Measurements from ENCODE around the gene CYB5R3.

CYB5R3 gene

GRCh38 chr22:42645938-42646568, 3.1 kb downstream of the CYB5R3 start:
- no peak overlapping the region for H3K27ac ChIP-seq (ENCODE audit: insufficient read depth, low read length, poor library complexity, severe bottlenecking)
- DNase-seq, result no peak
- H3K9me3 ChIP-seq (ENCODE audit: control insufficient read depth, low read length), result no peaks in the 10 kb centered on the region
- H3K4me3 ChIP-seq (ENCODE audit: insufficient read depth, low read depth, low read length, poor library complexity, severe bottlenecking), result no peak overlapping the region
- no peaks in the 10 kb centered on the region for H3K36me3 ChIP-seq (ENCODE audit: control insufficient read depth, insufficient read depth, low read length)
- H3K4me1 ChIP-seq (ENCODE audit: control insufficient read depth, insufficient read depth, low read length, poor library complexity, severe bottlenecking), result peaks cover 20% of the 10 kb centered on the region
- no peaks in the 10 kb centered on the region for H3K27me3 ChIP-seq (replicated peaks; ENCODE audit: control insufficient read depth, insufficient read depth, low read length, poor library complexity, severe bottlenecking)

GRCh38 chr22:42645341-42645937, 3.8 kb downstream of the CYB5R3 start:
- no peak for DNase-seq
- no peak overlapping the region for H3K27ac ChIP-seq (ENCODE audit: insufficient read depth, low read length, poor library complexity, severe bottlenecking)
- no peak overlapping the region for H3K4me3 ChIP-seq (ENCODE audit: insufficient read depth, low read depth, low read length, poor library complexity, severe bottlenecking)
- no peaks in the 10 kb centered on the region for H3K36me3 ChIP-seq (ENCODE audit: control insufficient read depth, insufficient read depth, low read length)
- H3K4me1 ChIP-seq (ENCODE audit: control insufficient read depth, insufficient read depth, low read length, poor library complexity, severe bottlenecking), result peaks cover 20% of the 10 kb centered on the region
- no peaks in the 10 kb centered on the region for H3K27me3 ChIP-seq (replicated peaks; ENCODE audit: control insufficient read depth, insufficient read depth, low read length, poor library complexity, severe bottlenecking)
- no peaks in the 10 kb centered on the region for H3K9me3 ChIP-seq (ENCODE audit: control insufficient read depth, low read length)

- Histone ChIP-seq H3K27ac (ENCODE audit: insufficient read depth, low read length, poor library complexity, severe bottlenecking) (no peak overlapping the region), H3K4me1 (ENCODE audit: control insufficient read depth, insufficient read depth, low read length, poor library complexity, severe bottlenecking) (peaks cover 20% of the 10 kb centered on the region), H3K27me3 (replicated peaks; ENCODE audit: control insufficient read depth, insufficient read depth, low read length, poor library complexity, severe bottlenecking) (no peaks in the 10 kb centered on the region), H3K9me3 (ENCODE audit: control insufficient read depth, low read length) (no peaks in the 10 kb centered on the region), H3K36me3 (ENCODE audit: control insufficient read depth, insufficient read depth, low read length) (no peaks in the 10 kb centered on the region), H3K4me3 (ENCODE audit: insufficient read depth, low read depth, low read length, poor library complexity, severe bottlenecking) (no peak overlapping the region)
- no peak for DNase-seq
Observed at GRCh38 chr22:42644422-42645340, 4.5 kb downstream of the CYB5R3 start.

- no peaks in the 10 kb centered on the region for H3K9me3 ChIP-seq (ENCODE audit: control insufficient read depth, low read length)
- H3K36me3 ChIP-seq (ENCODE audit: control insufficient read depth, insufficient read depth, low read length), result no peaks in the 10 kb centered on the region
- no peak overlapping the region for H3K4me3 ChIP-seq (ENCODE audit: insufficient read depth, low read depth, low read length, poor library complexity, severe bottlenecking)
- no peak for DNase-seq
- H3K27me3 ChIP-seq (replicated peaks; ENCODE audit: control insufficient read depth, insufficient read depth, low read length, poor library complexity, severe bottlenecking), result no peaks in the 10 kb centered on the region
- H3K4me1 ChIP-seq (ENCODE audit: control insufficient read depth, insufficient read depth, low read length, poor library complexity, severe bottlenecking), result peaks cover 20% of the 10 kb centered on the region
- H3K27ac ChIP-seq (ENCODE audit: insufficient read depth, low read length, poor library complexity, severe bottlenecking), result no peak overlapping the region
Observed at GRCh38 chr22:42643634-42644421, 5.4 kb downstream of the CYB5R3 start.

GRCh38 chr22:42642806-42643633, 6.2 kb downstream of the CYB5R3 start:
- Histone ChIP-seq H3K27me3 (replicated peaks; ENCODE audit: control insufficient read depth, insufficient read depth, low read length, poor library complexity, severe bottlenecking) (no peaks in the 10 kb centered on the region), H3K4me1 (ENCODE audit: control insufficient read depth, insufficient read depth, low read length, poor library complexity, severe bottlenecking) (peaks cover 14% of the 10 kb centered on the region), H3K27ac (ENCODE audit: insufficient read depth, low read length, poor library complexity, severe bottlenecking) (no peak overlapping the region)

GRCh38 chr22:42641801-42642413, 7.3 kb downstream of the CYB5R3 start:
- Histone ChIP-seq H3K4me3 (ENCODE audit: insufficient read depth, low read depth, low read length, poor library complexity, severe bottlenecking) (no peak overlapping the region), H3K27me3 (replicated peaks; ENCODE audit: control insufficient read depth, insufficient read depth, low read length, poor library complexity, severe bottlenecking) (no peaks in the 10 kb centered on the region), H3K4me1 (ENCODE audit: control insufficient read depth, insufficient read depth, low read length, poor library complexity, severe bottlenecking) (peaks cover 7% of the 10 kb centered on the region), H3K27ac (ENCODE audit: insufficient read depth, low read length, poor library complexity, severe bottlenecking) (no peak overlapping the region), H3K36me3 (ENCODE audit: control insufficient read depth, insufficient read depth, low read length) (peaks cover under 1% of the 10 kb centered on the region), H3K9me3 (ENCODE audit: control insufficient read depth, low read length) (no peaks in the 10 kb centered on the region)
- DNase-seq, result no peak

More at GRCh38 chr22:42642806-42643633, 6.2 kb downstream of the CYB5R3 start:
- H3K9me3 ChIP-seq (ENCODE audit: control insufficient read depth, low read length), result no peaks in the 10 kb centered on the region
- H3K36me3 ChIP-seq (ENCODE audit: control insufficient read depth, insufficient read depth, low read length), result no peaks in the 10 kb centered on the region
- H3K4me3 ChIP-seq (ENCODE audit: insufficient read depth, low read depth, low read length, poor library complexity, severe bottlenecking), result no peak overlapping the region
- DNase-seq, result no peak

GRCh38 chr22:42639541-42640241, 9.5 kb downstream of the CYB5R3 start:
- Histone ChIP-seq H3K27ac (ENCODE audit: insufficient read depth, low read length, poor library complexity, severe bottlenecking) (no peak overlapping the region), H3K27me3 (replicated peaks; ENCODE audit: control insufficient read depth, insufficient read depth, low read length, poor library complexity, severe bottlenecking) (no peaks in the 10 kb centered on the region), H3K4me1 (ENCODE audit: control insufficient read depth, insufficient read depth, low read length, poor library complexity, severe bottlenecking) (no peaks in the 10 kb centered on the region), H3K36me3 (ENCODE audit: control insufficient read depth, insufficient read depth, low read length) (peaks cover 16% of the 10 kb centered on the region), H3K4me3 (ENCODE audit: insufficient read depth, low read depth, low read length, poor library complexity, severe bottlenecking) (no peak overlapping the region), H3K9me3 (ENCODE audit: control insufficient read depth, low read length) (no peaks in the 10 kb centered on the region)
- DNase-seq, result no peak

GRCh38 chr22:42637555-42637954, 11.6 kb downstream of the CYB5R3 start:
- Histone ChIP-seq H3K4me3 (ENCODE audit: insufficient read depth, low read depth, low read length, poor library complexity, severe bottlenecking) (no peak overlapping the region), H3K36me3 (ENCODE audit: control insufficient read depth, insufficient read depth, low read length) (peaks cover 28% of the 10 kb centered on the region)
- DNase-seq, result no peak

More at GRCh38 chr22:42637555-42637954, 11.6 kb downstream of the CYB5R3 start:
- no peaks in the 10 kb centered on the region for H3K27me3 ChIP-seq (replicated peaks; ENCODE audit: control insufficient read depth, insufficient read depth, low read length, poor library complexity, severe bottlenecking)
- H3K27ac ChIP-seq (ENCODE audit: insufficient read depth, low read length, poor library complexity, severe bottlenecking), result no peak overlapping the region
- H3K4me1 ChIP-seq (ENCODE audit: control insufficient read depth, insufficient read depth, low read length, poor library complexity, severe bottlenecking), result no peaks in the 10 kb centered on the region
- no peaks in the 10 kb centered on the region for H3K9me3 ChIP-seq (ENCODE audit: control insufficient read depth, low read length)
